Neuronal stem cell (in vitro differentiated cells): ENCODE data around the gene VSIR.
A peak's percentile ranks its signal among the peaks of the same experiment; 100 is the strongest.

ENCODE experiments used
- DNase-seq: peaks from one replicate; pipeline ENCODE4 v3.0.0-alpha.2; 2013; ENCODE audit warnings: low spot score
- H2AFZ ChIP-seq: one replicate; pipeline ENCODE4 v1.6.1; 2013; ENCODE audit warnings: mild to moderate bottlenecking, low read length, inconsistent platforms
- H2AK5ac ChIP-seq: 2 replicates; pipeline ENCODE4 v1.6.1; 2013; ENCODE audit warnings: low read depth, mild to moderate bottlenecking, inconsistent platforms, low read length, moderate library complexity, mixed read lengths
- H2BK120ac ChIP-seq: 2 replicates; pipeline ENCODE4 v1.6.1; 2013; ENCODE audit warnings: low read depth, mild to moderate bottlenecking, inconsistent platforms, low read length, moderate library complexity, mixed read lengths
- H2BK12ac ChIP-seq: one replicate; pipeline ENCODE4 v1.6.1; 2013; ENCODE audit warnings: low read length, inconsistent platforms
- H2BK15ac ChIP-seq: 2 replicates; pipeline ENCODE4 v1.6.1; 2013; ENCODE audit warnings: mild to moderate bottlenecking, low read length, inconsistent platforms, mixed read lengths
- H2BK5ac ChIP-seq: one replicate; pipeline ENCODE4 v1.6.1; 2013; ENCODE audit warnings: inconsistent platforms, mild to moderate bottlenecking, low read length, moderate library complexity
- H3K14ac ChIP-seq: one replicate; pipeline ENCODE4 v1.6.1; 2013; ENCODE audit warnings: low read length, inconsistent platforms
- H3K18ac ChIP-seq: 2 replicates; pipeline ENCODE4 v1.6.1; 2013; ENCODE audit warnings: low read length, inconsistent platforms
- H3K23ac ChIP-seq: 2 replicates; pipeline ENCODE4 v1.6.1; 2013; ENCODE audit warnings: low read depth, mild to moderate bottlenecking, mixed read lengths, low read length, inconsistent platforms; ENCODE audit not compliant: poor library complexity
- H3K27ac ChIP-seq: replicated peaks from 3 replicates; pipeline ENCODE4 v1.5.1; 2013; ENCODE audit warnings: low read length, inconsistent platforms
- H3K27me3 ChIP-seq, 3 experiments: 2 replicates each; pipeline ENCODE4 v1.6.1; 2013; ENCODE audit warnings: low read length in 3 of 3, mild to moderate bottlenecking in 2 of 3, inconsistent platforms in 1 of 3, low read depth in 1 of 3, mixed read lengths in 1 of 3, moderate library complexity in 1 of 3; ENCODE audit not compliant: control insufficient read depth in 3 of 3, insufficient read depth in 3 of 3
- H3K36me3 ChIP-seq, 2 donors: replicated peaks in 1 of 2; 2 replicates each; pipeline ENCODE4 v1.6.1; 2013; ENCODE audit warnings: low read length in 2 of 2; ENCODE audit not compliant: control insufficient read depth in 2 of 2, insufficient read depth in 2 of 2
- H3K4ac ChIP-seq: 2 replicates; pipeline ENCODE4 v1.6.1; 2013; ENCODE audit warnings: inconsistent platforms, mild to moderate bottlenecking, low read length, moderate library complexity
- H3K4me1 ChIP-seq, 2 donors: 1 replicate in 1 of 2; 2 replicates in 1 of 2; pipeline ENCODE4 v1.6.1; 2013; ENCODE audit warnings: low read length in 2 of 2, low read depth in 1 of 2; ENCODE audit not compliant: control insufficient read depth in 2 of 2, insufficient read depth in 1 of 2
- H3K4me2 ChIP-seq: one replicate; pipeline ENCODE4 v1.6.1; 2013; ENCODE audit warnings: mild to moderate bottlenecking, low read length, inconsistent platforms; ENCODE audit not compliant: insufficient read depth, poor library complexity, severe bottlenecking
- H3K4me3 ChIP-seq, 2 donors: 2 replicates each; pipeline ENCODE4 v1.5.1; 2013; ENCODE audit warnings: low read length in 2 of 2, mild to moderate bottlenecking in 2 of 2, inconsistent platforms in 1 of 2, moderate library complexity in 1 of 2
- H3K79me1 ChIP-seq: one replicate; pipeline ENCODE4 v1.6.1; 2013; ENCODE audit warnings: low read depth, mild to moderate bottlenecking, inconsistent platforms, low read length, moderate library complexity
- H3K9ac ChIP-seq: one replicate; pipeline ENCODE4 v1.6.1; 2013; ENCODE audit warnings: mild to moderate bottlenecking, low read depth, low read length, inconsistent platforms; ENCODE audit not compliant: poor library complexity
- H3K9me3 ChIP-seq, 2 donors: replicated peaks in 1 of 2; 2 replicates each; pipeline versions ENCODE3 to v1.6.1; 2013; ENCODE audit warnings: low read length in 2 of 2, mild to moderate bottlenecking in 2 of 2, inconsistent platforms in 1 of 2, low read depth in 1 of 2, mixed read lengths in 1 of 2, moderate library complexity in 1 of 2; ENCODE audit not compliant: control insufficient read depth in 2 of 2, insufficient read depth in 1 of 2
- H4K8ac ChIP-seq: one replicate; pipeline ENCODE4 v1.6.1; 2013; ENCODE audit warnings: low read depth, mild to moderate bottlenecking, inconsistent platforms, low read length, moderate library complexity
- H4K91ac ChIP-seq: one replicate; pipeline ENCODE4 v1.6.1; 2013; ENCODE audit warnings: low read length, low read depth, mild to moderate bottlenecking, inconsistent platforms; ENCODE audit not compliant: poor library complexity
- WGBS, 2 donors: extraction: QIAGEN DNeasy Blood & Tissue Kit; methylation state at CpG; one replicate each; pipeline ENCODE4 v1.1.7; 2013; ENCODE audit warnings: missing lambda C conversion rate in 2 of 2, mixed read lengths in 1 of 2; ENCODE audit not compliant: insufficient read length in 2 of 2, insufficient replicate concordance in 1 of 2; ENCODE audit errors: extremely low coverage in 2 of 2; 5-methylcytosine and 5-hydroxymethylcytosine counted together

The VSIR gene

DNA sequence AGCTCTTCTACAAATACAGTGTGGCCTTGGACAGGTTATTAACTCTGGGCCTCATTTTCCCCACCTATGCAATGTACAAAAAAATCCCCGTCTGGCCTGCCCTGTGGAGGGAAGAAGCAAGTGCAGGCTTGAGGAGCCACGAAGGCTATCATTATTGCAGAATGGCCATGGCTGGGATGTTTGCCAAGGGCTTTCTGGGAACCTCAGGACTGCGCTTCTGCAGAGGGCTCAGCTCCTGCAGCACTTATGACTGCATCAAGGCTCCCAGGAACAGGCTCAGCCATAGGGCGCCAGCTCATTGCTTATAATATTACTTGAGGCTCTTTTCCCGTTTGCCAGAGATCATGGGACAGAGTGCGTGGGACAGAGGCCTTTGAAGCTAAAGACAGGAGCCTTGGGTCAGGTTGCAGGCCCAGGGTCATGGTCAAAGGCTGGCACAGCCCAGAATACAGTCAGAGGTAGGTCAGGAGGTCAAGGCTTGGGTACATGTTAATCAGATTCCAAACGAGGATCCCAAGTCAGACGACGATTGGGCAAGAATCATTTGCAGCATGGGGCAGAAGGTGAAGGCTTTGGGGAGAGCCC is 33.2 kb downstream of the VSIR start:
- H3K4me2 ChIP-seq, result no peak overlapping the region
- no peak overlapping the region for H3K4me3 ChIP-seq
- peaks cover 0 to 15% (median 0%) of the 10 kb centered on the region in 3 experiments for H3K27me3 ChIP-seq
- H2BK120ac ChIP-seq, result no peak overlapping the region
- no peak overlapping the region for H3K18ac ChIP-seq
- H2BK12ac ChIP-seq, result no peak overlapping the region
- H4K8ac ChIP-seq, result no peak overlapping the region
- H3K4ac ChIP-seq, result no peak overlapping the region
- H2BK5ac ChIP-seq, result no peak overlapping the region
- no peak overlapping the region for H3K27ac ChIP-seq
- no peak overlapping the region for H2AFZ ChIP-seq
- H2BK15ac ChIP-seq, result no peak overlapping the region
- no peak overlapping the region for H2AK5ac ChIP-seq
- DNase-seq, result no peak
- no peaks in the 10 kb centered on the region for H3K79me1 ChIP-seq
- no peak overlapping the region for H3K23ac ChIP-seq
- no peaks in the 10 kb centered on the region for H3K9me3 ChIP-seq
- no peak overlapping the region for H3K9ac ChIP-seq
- no peaks in the 10 kb centered on the region for H3K36me3 ChIP-seq
- H4K91ac ChIP-seq, result no peak overlapping the region
- no peak overlapping the region for H3K14ac ChIP-seq
- peaks cover 0 to 5% of the 10 kb centered on the region in 2 donors for H3K4me1 ChIP-seq
- WGBS, 2 donors, result no CpG with 5 or more reads among the region's 9 CpGs

DNA sequence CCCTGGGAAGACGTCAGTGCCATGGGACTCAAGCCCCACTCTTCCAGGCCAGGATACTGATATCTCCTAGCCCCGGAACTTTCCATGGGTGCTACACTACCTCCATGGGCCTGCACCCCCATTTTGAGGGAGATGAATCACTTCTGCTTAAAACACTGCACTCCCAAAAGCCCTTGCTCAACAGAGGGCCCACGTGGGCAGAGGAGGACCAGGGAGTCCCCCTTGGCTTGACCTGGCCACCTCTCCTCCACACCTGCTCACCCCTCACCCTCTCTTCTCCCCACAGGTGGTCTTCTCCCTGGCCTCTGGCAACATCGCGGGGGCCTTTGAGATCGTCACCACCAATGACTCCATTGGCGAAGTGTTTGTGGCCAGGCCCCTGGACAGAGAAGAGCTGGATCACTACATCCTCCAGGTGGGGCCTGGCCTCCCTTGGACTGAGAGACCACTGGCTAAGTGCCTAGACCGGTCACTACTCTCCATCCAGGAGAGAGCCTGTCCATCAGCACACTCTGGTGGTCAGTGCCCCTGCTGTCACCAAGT is 33.9 kb downstream of the VSIR start:
- Histone ChIP-seq H2AFZ (no peak overlapping the region), H3K4me3 (no peak overlapping the region), H3K18ac (no peak overlapping the region), H2AK5ac (no peak overlapping the region), H4K8ac (no peak overlapping the region), H3K9ac (no peak overlapping the region), H3K79me1 (no peaks in the 10 kb centered on the region), H2BK5ac (no peak overlapping the region), H3K36me3 (no peaks in the 10 kb centered on the region), H2BK12ac (no peak overlapping the region), H3K4ac (no peak overlapping the region), H3K27ac (no peak overlapping the region), H3K23ac (no peak overlapping the region), H3K9me3 (no peaks in the 10 kb centered on the region), H3K27me3 (peaks cover 0 to 15% (median 0%) of the 10 kb centered on the region in 3 experiments), H4K91ac (no peak overlapping the region), H3K4me1 (peaks cover 0 to 5% of the 10 kb centered on the region in 2 donors), H2BK120ac (no peak overlapping the region), H2BK15ac (peak overlapping the region; percentile 1), H3K4me2 (no peak overlapping the region), H3K14ac (peak overlapping the region; percentile 17)
- DNase-seq, result no peak
- no CpG with 5 or more reads among the region's 8 CpGs for WGBS, 2 donors

DNA sequence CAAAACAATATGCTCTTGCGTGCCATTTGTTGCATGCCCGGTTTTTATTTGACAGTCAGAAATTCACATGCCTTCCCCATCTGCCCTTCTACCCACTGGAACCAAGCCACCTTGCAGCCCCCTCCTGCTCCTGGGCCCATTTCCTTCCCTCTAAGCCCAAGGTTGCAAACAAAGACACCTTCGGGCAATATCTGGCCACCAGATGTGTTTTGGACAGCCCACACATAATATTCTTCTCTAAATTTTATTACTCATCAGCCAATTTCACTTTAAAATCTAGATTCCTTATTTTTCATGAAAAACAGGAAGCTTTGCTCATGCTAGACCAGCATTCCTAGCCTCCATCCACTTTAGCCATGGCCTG is 35.5 kb downstream of the VSIR start:
- WGBS, 2 donors, result no CpG with 5 or more reads among the region's 3 CpGs
- Histone ChIP-seq H2BK5ac (no peak overlapping the region), H3K27ac (no peak overlapping the region), H2BK120ac (no peak overlapping the region), H3K4me1 (peaks cover 0 to 5% of the 10 kb centered on the region in 2 donors), H3K23ac (no peak overlapping the region), H3K79me1 (no peaks in the 10 kb centered on the region), H2BK12ac (no peak overlapping the region), H3K36me3 (no peaks in the 10 kb centered on the region), H3K27me3 (peaks cover 0 to 15% (median 0%) of the 10 kb centered on the region in 3 experiments), H3K9ac (no peak overlapping the region), H3K9me3 (no peaks in the 10 kb centered on the region), H2AK5ac (no peak overlapping the region), H3K4me3 (no peak overlapping the region), H2AFZ (no peak overlapping the region), H2BK15ac (no peak overlapping the region), H3K4ac (no peak overlapping the region), H3K4me2 (no peak overlapping the region), H3K14ac (no peak overlapping the region), H4K91ac (no peak overlapping the region), H3K18ac (no peak overlapping the region), H4K8ac (no peak overlapping the region)
- no peak for DNase-seq

DNA sequence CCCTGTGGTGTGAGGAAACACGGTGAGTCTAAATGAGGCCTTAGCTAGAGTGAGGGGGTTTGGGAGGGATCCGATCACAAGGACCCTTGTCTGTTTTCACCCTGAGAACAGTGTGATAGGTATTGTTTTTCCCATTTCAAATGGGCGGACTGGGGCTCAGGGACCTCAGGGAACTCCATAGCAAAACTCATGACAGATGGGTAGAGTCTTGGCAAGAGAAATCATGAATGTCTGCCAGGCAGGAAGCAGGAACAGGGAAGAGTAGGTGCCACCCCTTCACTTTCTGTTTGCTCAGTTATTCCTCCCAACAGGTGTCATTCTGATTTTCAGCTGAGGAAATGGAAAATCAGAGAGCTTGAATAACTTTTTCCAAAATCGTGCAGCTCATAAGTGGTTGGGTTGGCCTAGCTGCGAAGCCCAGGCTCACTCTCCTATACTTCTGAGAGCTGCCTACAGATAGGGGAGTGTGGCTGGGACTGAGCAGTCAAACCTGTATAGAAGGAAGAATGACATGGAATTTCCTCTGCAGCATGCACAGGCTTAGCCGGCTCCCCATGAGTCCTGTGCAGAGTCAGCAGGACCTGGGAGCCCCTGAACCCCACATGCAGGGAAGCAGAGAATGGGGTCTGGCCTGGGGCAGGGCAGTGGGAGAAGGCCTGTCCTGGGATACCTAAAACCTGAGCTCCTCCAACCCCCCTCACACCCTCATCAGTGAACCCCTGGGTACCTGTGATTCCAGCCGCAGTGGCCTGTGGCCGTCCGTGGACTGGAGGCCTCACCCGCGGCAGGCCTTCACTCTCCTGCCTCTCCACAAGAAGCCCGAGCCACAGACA is 36.1 kb downstream of the VSIR start:
- Histone ChIP-seq H2AFZ (no peak overlapping the region), H2AK5ac (no peak overlapping the region), H3K36me3 (no peaks in the 10 kb centered on the region), H2BK5ac (no peak overlapping the region), H3K27ac (no peak overlapping the region), H2BK120ac (no peak overlapping the region), H2BK12ac (no peak overlapping the region), H3K4me1 (peaks cover 0 to 5% of the 10 kb centered on the region in 2 donors), H3K4me2 (no peak overlapping the region), H3K9me3 (no peaks in the 10 kb centered on the region), H3K18ac (no peak overlapping the region), H3K4me3 (no peak overlapping the region), H3K14ac (no peak overlapping the region), H3K79me1 (no peaks in the 10 kb centered on the region), H2BK15ac (no peak overlapping the region), H3K23ac (no peak overlapping the region), H3K9ac (no peak overlapping the region), H4K8ac (no peak overlapping the region), H3K4ac (no peak overlapping the region), H3K27me3 (peaks cover 0 to 15% (median 0%) of the 10 kb centered on the region in 3 experiments), H4K91ac (no peak overlapping the region)
- no CpG with 5 or more reads among the region's 12 CpGs for WGBS, 2 donors
- no peak for DNase-seq
